ENCODE results near the gene SRA1.

DNA sequence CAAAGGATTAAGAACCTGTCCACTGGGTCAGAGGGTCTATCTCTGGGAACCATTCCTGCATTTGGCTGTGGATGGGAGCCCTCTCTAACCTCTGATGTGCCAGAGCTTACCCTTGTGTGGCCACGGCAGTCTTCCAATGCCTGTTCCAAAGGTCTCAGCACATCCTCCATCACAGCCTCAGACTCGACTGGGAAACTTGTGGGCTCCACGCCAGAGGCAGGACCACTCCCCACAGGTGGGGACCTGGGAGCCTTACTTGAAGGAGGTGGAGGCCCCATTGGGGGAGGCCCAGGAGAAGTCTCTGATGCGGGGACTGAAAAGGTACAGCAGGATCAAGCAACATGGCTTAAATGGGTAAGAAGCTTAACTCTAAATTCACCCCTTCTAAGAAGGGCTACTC, 5.4 kb downstream of the SRA1 start:
- TF ChIP-seq, protein P1, sequence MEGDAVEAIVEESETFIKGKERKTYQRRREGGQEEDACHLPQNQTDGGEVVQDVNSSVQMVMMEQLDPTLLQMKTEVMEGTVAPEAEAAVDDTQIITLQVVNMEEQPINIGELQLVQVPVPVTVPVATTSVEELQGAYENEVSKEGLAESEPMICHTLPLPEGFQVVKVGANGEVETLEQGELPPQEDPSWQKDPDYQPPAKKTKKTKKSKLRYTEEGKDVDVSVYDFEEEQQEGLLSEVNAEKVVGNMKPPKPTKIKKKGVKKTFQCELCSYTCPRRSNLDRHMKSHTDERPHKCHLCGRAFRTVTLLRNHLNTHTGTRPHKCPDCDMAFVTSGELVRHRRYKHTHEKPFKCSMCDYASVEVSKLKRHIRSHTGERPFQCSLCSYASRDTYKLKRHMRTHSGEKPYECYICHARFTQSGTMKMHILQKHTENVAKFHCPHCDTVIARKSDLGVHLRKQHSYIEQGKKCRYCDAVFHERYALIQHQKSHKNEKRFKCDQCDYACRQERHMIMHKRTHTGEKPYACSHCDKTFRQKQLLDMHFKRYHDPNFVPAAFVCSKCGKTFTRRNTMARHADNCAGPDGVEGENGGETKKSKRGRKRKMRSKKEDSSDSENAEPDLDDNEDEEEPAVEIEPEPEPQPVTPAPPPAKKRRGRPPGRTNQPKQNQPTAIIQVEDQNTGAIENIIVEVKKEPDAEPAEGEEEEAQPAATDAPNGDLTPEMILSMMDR (conservative IDR thresholded peaks at IDR 0.05; ENCODE audit: low read depth, low read length): no peak
- no peak for TF ChIP-seq POLR2A (IDR thresholded peaks at IDR 0.05; ENCODE audit: low read depth, low read length)
- TF ChIP-seq RAD21 (IDR thresholded peaks at IDR 0.05; ENCODE audit: low read length): no peak
- no peak for TF ChIP-seq SMC3 (IDR thresholded peaks at IDR 0.05; ENCODE audit: low read depth, low read length)
- TF ChIP-seq CEBPB (IDR thresholded peaks at IDR 0.05; ENCODE audit: low read depth, low read length): no peak

All from IMR-90 (cell line).